ENCODE data around the gene PRDM16. TPM values are rescaled to one million over a fixed set of nuclear protein-coding genes. Genes with fewer than 3 reads are reported as not detected.

Gene PRDM16
- total RNA-seq, 4 donors from 2014 or later, result 0.41 to 0.95 TPM; not detected in 2

DNA sequence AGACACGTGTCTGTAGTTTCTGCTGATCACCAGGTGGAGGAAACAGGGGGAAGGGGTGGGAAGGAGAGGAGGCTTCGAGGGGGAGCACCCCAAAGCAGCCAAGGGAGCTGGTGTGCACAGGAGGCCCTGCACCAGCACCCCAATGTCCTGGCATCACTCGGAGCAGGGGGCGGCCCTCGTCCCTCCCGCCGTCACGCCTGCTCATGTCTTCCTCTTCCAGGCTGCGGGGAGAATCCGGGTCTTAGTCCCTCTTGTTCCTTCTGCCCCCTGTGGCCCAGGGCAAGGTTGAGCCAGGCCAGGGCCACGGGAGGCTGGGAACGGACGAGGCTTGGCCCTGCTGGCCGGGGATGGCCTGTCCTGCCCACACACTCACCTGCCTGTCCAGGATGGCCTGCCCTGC lies 364.1 kb downstream of the PRDM16 start:
- no peak for TF ChIP-seq POLR2A (IDR thresholded peaks at IDR 0.05)
- TF ChIP-seq, protein P1, sequence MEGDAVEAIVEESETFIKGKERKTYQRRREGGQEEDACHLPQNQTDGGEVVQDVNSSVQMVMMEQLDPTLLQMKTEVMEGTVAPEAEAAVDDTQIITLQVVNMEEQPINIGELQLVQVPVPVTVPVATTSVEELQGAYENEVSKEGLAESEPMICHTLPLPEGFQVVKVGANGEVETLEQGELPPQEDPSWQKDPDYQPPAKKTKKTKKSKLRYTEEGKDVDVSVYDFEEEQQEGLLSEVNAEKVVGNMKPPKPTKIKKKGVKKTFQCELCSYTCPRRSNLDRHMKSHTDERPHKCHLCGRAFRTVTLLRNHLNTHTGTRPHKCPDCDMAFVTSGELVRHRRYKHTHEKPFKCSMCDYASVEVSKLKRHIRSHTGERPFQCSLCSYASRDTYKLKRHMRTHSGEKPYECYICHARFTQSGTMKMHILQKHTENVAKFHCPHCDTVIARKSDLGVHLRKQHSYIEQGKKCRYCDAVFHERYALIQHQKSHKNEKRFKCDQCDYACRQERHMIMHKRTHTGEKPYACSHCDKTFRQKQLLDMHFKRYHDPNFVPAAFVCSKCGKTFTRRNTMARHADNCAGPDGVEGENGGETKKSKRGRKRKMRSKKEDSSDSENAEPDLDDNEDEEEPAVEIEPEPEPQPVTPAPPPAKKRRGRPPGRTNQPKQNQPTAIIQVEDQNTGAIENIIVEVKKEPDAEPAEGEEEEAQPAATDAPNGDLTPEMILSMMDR (IDR thresholded peaks at IDR 0.05), result no peak
- no peak for TF ChIP-seq POLR2AphosphoS5 (IDR thresholded peaks at IDR 0.05)
- TF ChIP-seq EP300 (IDR thresholded peaks at IDR 0.05; ENCODE audit: low read depth), result no peak
- no peak for DNase-seq
- Histone ChIP-seq H3K27me3 (no peaks in the 10 kb centered on the region), H3K36me3 (no peaks in the 10 kb centered on the region), H3K4me1 (no peaks in the 10 kb centered on the region), H3K27ac (no peak overlapping the region), H3K9me3 (no peaks in the 10 kb centered on the region), H3K4me3 (no peak overlapping the region)
- in situ Hi-C loops (cut with MboI; ENCODE audit: low pct_ligation_motif_present in 1 of 4, low pct_unique_long_range_greater_than_20kb in 1 of 4, low sequenced_read_pairs in 3 of 4) (loop anchor here in 2 of 4 donors (25.0 kb wide), 2 partner anchors 421 to 596 kb away; partner anchors contain the start of gene ACTRT2 (in 2 of the 2)), intact Hi-C loops (cut with DNase I; ENCODE audit: low total_unique reads) (no loop called here)
- WGBS, 2 donors (ENCODE audit: low coverage in 1 of 2), result 89 to 94% methylated on average over 7 to 14 of the region's 14 CpGs

DNA sequence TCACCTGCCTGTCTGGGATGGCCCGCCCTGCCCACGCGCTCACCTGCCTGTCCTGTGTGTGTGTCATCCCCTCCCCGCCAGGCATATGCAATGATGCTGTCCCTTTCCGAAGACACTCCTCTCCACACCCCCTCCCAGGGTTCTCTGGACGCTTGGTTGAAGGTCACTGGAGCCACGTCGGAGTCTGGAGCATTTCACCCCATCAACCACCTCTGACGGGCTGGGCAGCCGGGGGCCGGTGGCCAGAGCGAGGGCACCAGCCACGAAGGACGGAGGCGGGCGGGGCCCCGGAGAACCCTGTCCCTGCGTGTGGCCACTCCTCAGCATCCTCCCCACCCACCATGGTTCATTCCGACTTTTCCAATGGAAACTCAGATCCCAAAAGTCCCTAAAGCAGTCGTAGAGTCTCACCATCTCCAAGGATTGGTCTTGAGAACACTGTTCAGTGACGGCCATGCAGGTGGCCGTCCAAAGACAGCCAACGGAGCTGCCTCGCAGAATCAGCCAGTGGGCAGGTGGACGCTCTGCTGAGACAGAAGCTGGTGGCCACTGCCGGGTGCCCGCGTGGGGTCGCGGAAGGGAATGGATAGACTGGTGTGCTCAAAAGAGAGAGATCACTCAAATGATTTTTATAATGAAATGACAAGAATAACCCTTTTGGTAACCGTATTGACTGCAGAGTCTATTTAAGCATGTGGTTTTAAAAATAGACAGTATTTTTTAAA lies 364.8 kb downstream of the PRDM16 start:
- Histone ChIP-seq H3K4me1 (no peaks in the 10 kb centered on the region), H3K27ac (no peak overlapping the region), H3K4me3 (no peak overlapping the region), H3K36me3 (no peaks in the 10 kb centered on the region), H3K27me3 (no peaks in the 10 kb centered on the region), H3K9me3 (no peaks in the 10 kb centered on the region)
- intact Hi-C loops (cut with DNase I; ENCODE audit: low total_unique reads), result no loop called here
- DNase-seq, result no peak
- 87 to 96% methylated on average over 12 to 31 of the region's 31 CpGs for WGBS, 2 donors (ENCODE audit: low coverage in 1 of 2)
- TF ChIP-seq POLR2A (IDR thresholded peaks at IDR 0.05) (no peak), EP300 (IDR thresholded peaks at IDR 0.05; ENCODE audit: low read depth) (no peak), POLR2AphosphoS5 (IDR thresholded peaks at IDR 0.05) (no peak)
- TF ChIP-seq, protein P1 (IDR thresholded peaks at IDR 0.05), result no peak
- in situ Hi-C loops (cut with MboI; ENCODE audit: low pct_ligation_motif_present in 1 of 4, low pct_unique_long_range_greater_than_20kb in 1 of 4, low sequenced_read_pairs in 3 of 4), result loop anchor here in 2 of 4 donors (25.0 kb wide), 2 partner anchors 421 to 596 kb away; partner anchors contain the start of gene ACTRT2 (in 2 of the 2)

DNA sequence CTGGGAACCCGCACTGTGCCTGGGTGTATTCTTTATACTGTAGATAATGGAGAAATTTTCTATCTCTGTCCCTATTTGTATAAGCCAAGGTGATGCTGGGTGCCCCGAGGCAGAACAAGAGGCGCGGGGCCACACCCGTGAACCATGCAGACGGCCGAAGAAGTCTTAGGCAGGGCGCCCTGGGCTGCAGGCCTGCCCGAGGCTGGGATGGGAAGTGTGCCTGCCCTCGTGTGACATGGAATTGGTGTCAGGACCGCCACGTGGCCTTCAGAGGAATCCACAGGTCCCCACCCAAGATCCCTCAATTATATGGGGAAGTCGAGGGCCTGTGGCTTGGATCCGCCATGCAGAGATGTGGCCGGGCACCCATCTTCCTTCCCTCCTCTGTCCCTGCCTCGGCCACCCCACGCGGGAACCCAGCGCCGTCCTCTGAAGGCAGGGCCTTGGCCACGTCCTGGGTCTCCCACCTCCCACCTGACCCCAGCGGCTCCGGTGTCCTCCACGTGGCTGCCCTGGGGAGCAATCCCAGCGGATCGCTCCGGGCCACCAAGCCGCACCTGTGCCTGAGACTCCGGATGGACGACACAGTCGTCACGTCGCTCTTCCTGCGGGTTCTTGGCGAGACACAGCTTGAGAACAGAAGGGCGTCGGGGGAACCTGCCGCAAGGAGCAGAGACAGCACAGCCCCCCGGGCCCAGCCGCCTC lies 365.6 kb downstream of the PRDM16 start:
- Histone ChIP-seq H3K27ac (no peak overlapping the region), H3K9me3 (no peaks in the 10 kb centered on the region), H3K4me3 (no peak overlapping the region), H3K4me1 (no peaks in the 10 kb centered on the region), H3K27me3 (no peaks in the 10 kb centered on the region), H3K36me3 (no peaks in the 10 kb centered on the region)
- intact Hi-C loops (cut with DNase I; ENCODE audit: low total_unique reads) (no loop called here), in situ Hi-C loops (cut with MboI; ENCODE audit: low pct_ligation_motif_present in 1 of 4, low pct_unique_long_range_greater_than_20kb in 1 of 4, low sequenced_read_pairs in 3 of 4) (loop anchor here in 2 of 4 donors (25.0 kb wide), 2 partner anchors 422 to 597 kb away; partner anchors contain the start of gene ACTRT2 (in 2 of the 2))
- no peak for DNase-seq
- TF ChIP-seq POLR2AphosphoS5 (IDR thresholded peaks at IDR 0.05) (no peak), POLR2A (IDR thresholded peaks at IDR 0.05) (no peak), EP300 (IDR thresholded peaks at IDR 0.05; ENCODE audit: low read depth) (no peak)
- TF ChIP-seq, protein P1 (IDR thresholded peaks at IDR 0.05), result no peak
- 87 to 100% methylated on average over 3 to 37 of the region's 40 CpGs for WGBS, 2 donors (ENCODE audit: low coverage in 1 of 2)

DNA sequence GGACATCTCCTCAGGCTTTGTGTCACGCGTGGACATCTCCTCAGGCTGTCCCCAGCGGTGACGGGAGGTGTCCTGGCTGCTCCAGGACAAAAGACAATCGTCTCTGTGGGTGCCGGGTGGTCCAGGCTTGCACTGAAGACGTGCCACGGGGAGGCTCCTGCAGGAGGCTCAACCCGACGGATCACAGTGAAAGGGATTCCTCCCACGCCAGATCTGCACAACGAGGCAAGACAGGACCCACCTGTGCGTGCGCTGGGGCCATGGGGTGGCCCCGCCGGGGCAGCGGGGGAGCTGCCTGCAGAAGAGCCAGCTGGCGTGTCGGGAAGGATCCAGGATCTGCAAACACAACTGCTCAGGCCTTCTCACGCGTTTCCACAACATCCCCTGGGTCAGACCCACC lies 366.7 kb downstream of the PRDM16 start:
- WGBS, 2 donors (ENCODE audit: low coverage in 1 of 2), result 83 to 93% methylated on average over 7 to 19 of the region's 21 CpGs
- H3K4me3 ChIP-seq, result no peak overlapping the region
- DNase-seq, result no peak
- intact Hi-C loops (cut with DNase I; ENCODE audit: low total_unique reads) (no loop called here), in situ Hi-C loops (cut with MboI; ENCODE audit: low pct_ligation_motif_present in 1 of 4, low pct_unique_long_range_greater_than_20kb in 1 of 4, low sequenced_read_pairs in 3 of 4) (loop anchor here in 2 of 4 donors (25.0 kb wide), 2 partner anchors 423 to 598 kb away; partner anchors contain the start of gene ACTRT2 (in 2 of the 2))
- peaks cover 4% of the 10 kb centered on the region for H3K27me3 ChIP-seq
- H3K9me3 ChIP-seq, result no peaks in the 10 kb centered on the region
- no peaks in the 10 kb centered on the region for H3K36me3 ChIP-seq
- TF ChIP-seq EP300 (IDR thresholded peaks at IDR 0.05; ENCODE audit: low read depth) (no peak), POLR2AphosphoS5 (IDR thresholded peaks at IDR 0.05) (no peak), POLR2A (IDR thresholded peaks at IDR 0.05) (no peak)
- TF ChIP-seq, protein P1 (IDR thresholded peaks at IDR 0.05), result no peak
- H3K4me1 ChIP-seq, result no peaks in the 10 kb centered on the region
- H3K27ac ChIP-seq, result no peak overlapping the region
